ENCODE measurements around the gene LRP5.
"Not testable (repeated sequence)": the region's sequence is repeated elsewhere in the genome, so short reads cannot be mapped to it uniquely, and the experiment has no call there.

The LRP5 gene

GRCh38 chr11:68468217-68468828 is 155.9 kb downstream of the LRP5 start:
- Histone ChIP-seq H3K27ac (no peak overlapping the region), H3K4me3 (no peak overlapping the region)

- Histone ChIP-seq H3K4me3 (no peak overlapping the region), H3K27ac (no peak overlapping the region)
Observed at GRCh38 chr11:68469122-68469521, 156.7 kb downstream of the LRP5 start.

- H3K27ac ChIP-seq, result no peak overlapping the region
Observed at GRCh38 chr11:68469642-68470041, 157.3 kb downstream of the LRP5 start.

GRCh38 chr11:68470304-68470811 is 158.0 kb downstream of the LRP5 start:
- no peak overlapping the region for H3K27ac ChIP-seq

More at GRCh38 chr11:68469642-68470041, 157.3 kb downstream of the LRP5 start:
- H3K4me3 ChIP-seq, result no peak overlapping the region

GRCh38 chr11:68471360-68472340 is 159.3 kb downstream of the LRP5 start:
- Histone ChIP-seq H3K27ac (peak overlapping the region in 4 of 21 experiments; percentile 24 to 59 (median 36)), H3K4me3 (no peak overlapping the region)

More at GRCh38 chr11:68470304-68470811, 158.0 kb downstream of the LRP5 start:
- no peak overlapping the region for H3K4me3 ChIP-seq

GRCh38 chr11:68472778-68473177 is 160.4 kb downstream of the LRP5 start:
- Histone ChIP-seq H3K27ac (no peak overlapping the region), H3K4me3 (no peak overlapping the region)

- Histone ChIP-seq H3K4me3 (no peak overlapping the region), H3K27ac (no peak overlapping the region)
Observed at GRCh38 chr11:68473693-68474092, 161.3 kb downstream of the LRP5 start.

GRCh38 chr11:68475626-68476025 is 163.2 kb downstream of the LRP5 start:
- H3K4me3 ChIP-seq, H3K27ac ChIP-seq: not testable (repeated sequence)

GRCh38 chr11:68479390-68479789 is 167.0 kb downstream of the LRP5 start:
- H3K4me3 ChIP-seq, result no peak overlapping the region
- no peak overlapping the region for H3K27ac ChIP-seq

GRCh38 chr11:68480193-68480592 is 167.8 kb downstream of the LRP5 start:
- Histone ChIP-seq H3K27ac (peak overlapping the region in 1 of 21 experiments; percentile 5), H3K4me3 (no peak overlapping the region)

GRCh38 chr11:68480852-68481510 is 168.6 kb downstream of the LRP5 start:
- no peak overlapping the region for H3K4me3 ChIP-seq
- peak overlapping the region in 2 of 21 experiments; percentile 53 to 69 for H3K27ac ChIP-seq

GRCh38 chr11:68481579-68482240 is 169.3 kb downstream of the LRP5 start:
- Histone ChIP-seq H3K4me3 (no peak overlapping the region), H3K27ac (peak overlapping the region in 2 of 21 experiments; percentile 53 to 69)

- Histone ChIP-seq H3K27ac (no peak overlapping the region), H3K4me3 (no peak overlapping the region)
Observed at GRCh38 chr11:68488623-68489022, 176.2 kb downstream of the LRP5 start.

- Histone ChIP-seq H3K27ac (no peak overlapping the region), H3K4me3 (no peak overlapping the region)
Observed at GRCh38 chr11:68495220-68495729, 182.9 kb downstream of the LRP5 start.

GRCh38 chr11:68495872-68496271 is 183.5 kb downstream of the LRP5 start:
- Histone ChIP-seq H3K4me3 (no peak overlapping the region), H3K27ac (no peak overlapping the region)

- H3K27ac ChIP-seq, result no peak overlapping the region
- H3K4me3 ChIP-seq, result no peak overlapping the region
Observed at GRCh38 chr11:68497761-68498160, 185.4 kb downstream of the LRP5 start.

GRCh38 chr11:68498321-68498720 is 185.9 kb downstream of the LRP5 start:
- H3K27ac ChIP-seq, result no peak overlapping the region
- no peak overlapping the region for H3K4me3 ChIP-seq
